Mesenchymal stem cell (in vitro differentiated cells and primary cell): ENCODE results near the gene MICA.
"Not testable (repeated sequence)": the region's sequence is repeated elsewhere in the genome, so short reads cannot be mapped to it uniquely, and the experiment has no call there.

Source experiments
- DNase-seq: peaks from one replicate; pipeline ENCODE4 v3.0.0-alpha.2; 2013
- H2AFZ ChIP-seq: one replicate; pipeline ENCODE4 v1.6.1; 2013; ENCODE audit warnings: low read depth, mild to moderate bottlenecking, control low read depth, inconsistent platforms, low read length, moderate library complexity
- H2AK5ac ChIP-seq: 2 replicates; pipeline ENCODE4 v1.6.1; 2013; ENCODE audit warnings: low read length, moderate library complexity, mild to moderate bottlenecking, inconsistent platforms; ENCODE audit not compliant: severe bottlenecking
- H2BK120ac ChIP-seq: one replicate; pipeline ENCODE4 v1.6.1; 2013; ENCODE audit warnings: low read depth, mild to moderate bottlenecking, inconsistent platforms, low read length, moderate library complexity
- H2BK12ac ChIP-seq, 2 experiments: one replicate each; pipeline ENCODE4 v1.6.1; 2013; ENCODE audit warnings: inconsistent platforms in 2 of 2, low read length in 2 of 2, mild to moderate bottlenecking in 2 of 2, moderate library complexity in 2 of 2, control low read depth in 1 of 2
- H2BK15ac ChIP-seq: one replicate; pipeline ENCODE4 v1.6.1; 2013; ENCODE audit warnings: mild to moderate bottlenecking, low read depth, inconsistent platforms; ENCODE audit not compliant: poor library complexity, severe bottlenecking
- H2BK5ac ChIP-seq: 2 replicates; pipeline ENCODE4 v1.6.1; 2013; ENCODE audit warnings: low read depth, mild to moderate bottlenecking, low read length, control low read depth, inconsistent platforms; ENCODE audit not compliant: poor library complexity, severe bottlenecking
- H3K14ac ChIP-seq, 2 experiments: one replicate each; pipeline ENCODE4 v1.6.1; 2013; ENCODE audit warnings: inconsistent platforms in 2 of 2, low read length in 2 of 2, control low read depth in 1 of 2, mild to moderate bottlenecking in 1 of 2, moderate library complexity in 1 of 2
- H3K18ac ChIP-seq, 2 experiments: one replicate each; pipeline ENCODE4 v1.6.1; 2013; ENCODE audit warnings: inconsistent platforms in 2 of 2, low read length in 2 of 2, control low read depth in 1 of 2, low read depth in 1 of 2, mild to moderate bottlenecking in 1 of 2
- H3K23ac ChIP-seq, 2 experiments: one replicate each; pipeline ENCODE4 v1.6.1; 2013; ENCODE audit warnings: inconsistent platforms in 2 of 2, low read length in 2 of 2, mild to moderate bottlenecking in 2 of 2, moderate library complexity in 2 of 2, control low read depth in 1 of 2
- H3K27ac ChIP-seq: 2 replicates; pipeline ENCODE4 v1.5.1; 2013; ENCODE audit warnings: mild to moderate bottlenecking, moderate library complexity, low read length, control low read depth, inconsistent platforms; ENCODE audit not compliant: poor library complexity, severe bottlenecking
- H3K27me3 ChIP-seq, 2 experiments: 2 replicates each; pipeline versions ENCODE4 v1.6.1 to v1.7.0; 2013; ENCODE audit warnings: low read length in 2 of 2, mild to moderate bottlenecking in 2 of 2, moderate library complexity in 2 of 2, control low read depth in 1 of 2, inconsistent platforms in 1 of 2; ENCODE audit not compliant: control insufficient read depth in 1 of 2, insufficient read depth in 1 of 2
- H3K36me3 ChIP-seq, 2 experiments: 2 replicates each; pipeline versions ENCODE4 v1.6.1 to v1.7.0; 2013; ENCODE audit warnings: low read length in 2 of 2, control low read depth in 1 of 2, inconsistent platforms in 1 of 2, low read depth in 1 of 2, mild to moderate bottlenecking in 1 of 2; ENCODE audit not compliant: insufficient read depth in 2 of 2, control insufficient read depth in 1 of 2
- H3K4ac ChIP-seq, 2 experiments: one replicate each; pipeline ENCODE4 v1.6.1; 2013; ENCODE audit warnings: inconsistent platforms in 2 of 2, low read length in 2 of 2, mild to moderate bottlenecking in 2 of 2, moderate library complexity in 2 of 2, control low read depth in 1 of 2, low read depth in 1 of 2
- H3K4me1 ChIP-seq: 2 replicates; pipeline ENCODE4 v1.6.1; 2013; ENCODE audit warnings: low read depth, low read length, control low read depth; ENCODE audit not compliant: control insufficient read depth, insufficient read depth
- H3K4me2 ChIP-seq: 2 replicates; pipeline ENCODE4 v1.6.1; 2013; ENCODE audit warnings: low read length, mild to moderate bottlenecking, inconsistent platforms; ENCODE audit not compliant: poor library complexity, severe bottlenecking
- H3K4me3 ChIP-seq, 2 experiments: 2 replicates each; pipeline versions ENCODE4 v1.5.1 to v1.7.0; 2013; ENCODE audit warnings: low read length in 2 of 2, mild to moderate bottlenecking in 2 of 2, control low read depth in 1 of 2, low read depth in 1 of 2; ENCODE audit not compliant: insufficient read depth in 1 of 2
- H3K79me1 ChIP-seq: replicated peaks from 2 replicates; pipeline ENCODE4 v1.6.1; 2013; ENCODE audit warnings: mild to moderate bottlenecking, control low read depth, low read length, inconsistent platforms; ENCODE audit not compliant: poor library complexity, severe bottlenecking
- H3K9ac ChIP-seq: 2 replicates; pipeline ENCODE4 v1.7.0; 2013; ENCODE audit warnings: mild to moderate bottlenecking, low read length, moderate library complexity
- H3K9me3 ChIP-seq: 2 replicates; pipeline ENCODE4 v1.7.0; 2013; ENCODE audit warnings: mild to moderate bottlenecking, low read length; ENCODE audit not compliant: control insufficient read depth
- H4K8ac ChIP-seq: one replicate; pipeline ENCODE4 v1.6.1; 2013; ENCODE audit warnings: inconsistent platforms, mild to moderate bottlenecking, low read length, moderate library complexity
- H4K91ac ChIP-seq: one replicate; pipeline ENCODE4 v1.6.1; 2013; ENCODE audit warnings: mild to moderate bottlenecking, low read length, inconsistent platforms
- WGBS: methylation state at CpG from one replicate; pipeline ENCODE4 v1.1.7; 2013; ENCODE audit warnings: mixed read lengths; 5-methylcytosine and 5-hydroxymethylcytosine counted together

MICA gene

DNA sequence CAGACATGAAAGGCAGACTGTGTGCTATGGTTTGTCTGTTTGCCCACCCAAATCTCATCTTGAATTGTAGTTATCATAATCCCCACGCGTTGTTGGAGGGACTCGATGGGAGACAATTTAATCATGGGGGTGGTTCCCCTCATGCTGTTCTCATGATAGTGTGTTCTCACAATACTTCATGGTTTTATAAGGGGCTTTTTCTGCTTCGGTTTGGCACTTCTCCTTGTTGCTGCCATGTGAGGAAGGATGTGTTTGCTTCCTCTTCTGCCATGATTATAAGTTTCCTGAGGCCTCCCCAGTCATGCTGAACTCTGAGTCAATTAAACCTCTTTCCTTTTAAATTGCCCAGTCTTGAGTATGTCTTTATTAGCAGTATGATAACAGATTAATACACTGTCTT lies 47.4 kb downstream of the MICA start:
- H3K14ac ChIP-seq, result no peak overlapping the region
- no peak overlapping the region for H2BK120ac ChIP-seq
- H3K18ac ChIP-seq, result no peak overlapping the region
- no peak overlapping the region for H3K23ac ChIP-seq
- no peak overlapping the region for H2BK12ac ChIP-seq
- peaks cover 3% of the 10 kb centered on the region for H3K9me3 ChIP-seq
- H2BK15ac ChIP-seq, result no peak overlapping the region
- no peak overlapping the region for H2BK5ac ChIP-seq
- DNase-seq, result no peak
- H4K91ac ChIP-seq, result no peak overlapping the region
- H3K4me3 ChIP-seq, result no peak overlapping the region
- peaks cover 0 to 3% of the 10 kb centered on the region in 2 experiments for H3K27me3 ChIP-seq
- H3K36me3 ChIP-seq, result no peaks in the 10 kb centered on the region
- no peak overlapping the region for H3K4me2 ChIP-seq
- no peak overlapping the region for H3K27ac ChIP-seq
- no peaks in the 10 kb centered on the region for H3K79me1 ChIP-seq
- no peak overlapping the region for H4K8ac ChIP-seq
- 75% methylated on average over 4 of the region's 4 CpGs for WGBS
- no peak overlapping the region for H2AFZ ChIP-seq
- no peaks in the 10 kb centered on the region for H3K4me1 ChIP-seq
- no peak overlapping the region for H2AK5ac ChIP-seq
- no peak overlapping the region for H3K4ac ChIP-seq
- no peak overlapping the region for H3K9ac ChIP-seq

- H3K27me3 ChIP-seq, result peaks cover 3 to 12% of the 10 kb centered on the region in 2 experiments
- no peak overlapping the region for H3K23ac ChIP-seq
- peaks cover 3% of the 10 kb centered on the region for H3K9me3 ChIP-seq
- no peaks in the 10 kb centered on the region for H3K79me1 ChIP-seq
- no peak overlapping the region for H2BK15ac ChIP-seq
- no peaks in the 10 kb centered on the region for H3K4me1 ChIP-seq
- H2BK5ac ChIP-seq, result no peak overlapping the region
- no peak overlapping the region for H4K91ac ChIP-seq
- no peak overlapping the region for H3K4me3 ChIP-seq
- no peak overlapping the region for H3K14ac ChIP-seq
- H3K36me3 ChIP-seq, result no peaks in the 10 kb centered on the region
- H3K9ac ChIP-seq, result no peak overlapping the region
- no peak overlapping the region for H2BK12ac ChIP-seq
- H2AFZ ChIP-seq, result no peak overlapping the region
- no peak overlapping the region for H3K18ac ChIP-seq
- no peak overlapping the region for H4K8ac ChIP-seq
- no peak overlapping the region for H3K27ac ChIP-seq
- no peak for DNase-seq
- no peak overlapping the region for H3K4me2 ChIP-seq
- no peak overlapping the region for H3K4ac ChIP-seq
- no peak overlapping the region for H2AK5ac ChIP-seq
- no peak overlapping the region for H2BK120ac ChIP-seq
Measured at GRCh38 chr6:31452859-31453258, 49.5 kb downstream of the MICA start.

GRCh38 chr6:31453259-31453658 lies 49.9 kb downstream of the MICA start:
- DNase-seq, result no peak
- Histone ChIP-seq H4K8ac (no peak overlapping the region), H3K4ac (no peak overlapping the region), H3K9me3 (peaks cover 3% of the 10 kb centered on the region), H3K4me1 (no peaks in the 10 kb centered on the region), H3K4me3 (no peak overlapping the region), H3K36me3 (no peaks in the 10 kb centered on the region), H3K14ac (no peak overlapping the region), H2BK12ac (no peak overlapping the region), H4K91ac (no peak overlapping the region), H2AFZ (no peak overlapping the region), H3K4me2 (no peak overlapping the region), H3K79me1 (no peaks in the 10 kb centered on the region), H2BK5ac (no peak overlapping the region), H2AK5ac (no peak overlapping the region), H3K23ac (no peak overlapping the region), H3K9ac (no peak overlapping the region), H2BK15ac (no peak overlapping the region), H3K27me3 (peaks cover 3 to 12% of the 10 kb centered on the region in 2 experiments), H3K27ac (no peak overlapping the region), H3K18ac (no peak overlapping the region), H2BK120ac (no peak overlapping the region)
- 62% methylated on average over 2 of the region's 2 CpGs for WGBS

DNA sequence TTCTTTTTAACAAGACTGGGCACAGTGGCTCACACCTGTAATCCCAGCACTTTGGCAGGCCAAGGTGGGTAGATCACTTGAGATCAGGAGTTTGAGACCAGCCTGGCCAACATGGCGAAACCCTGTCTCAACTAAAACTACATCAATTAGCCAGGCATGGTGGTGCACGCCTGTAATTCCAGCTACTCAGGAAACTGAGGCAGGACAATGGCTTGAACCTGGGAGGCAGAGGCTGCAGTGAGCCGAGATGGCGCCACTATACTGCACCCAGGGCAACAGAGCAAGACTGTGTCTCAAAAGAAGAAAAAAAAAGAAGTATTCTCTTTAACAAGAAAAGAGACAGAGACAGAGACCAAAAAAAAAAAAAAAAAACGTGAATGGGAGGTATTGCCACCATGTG lies 56.5 kb downstream of the MICA start:
- not testable (repeated sequence) for H2BK120ac ChIP-seq, H3K9ac ChIP-seq, H2AK5ac ChIP-seq, H2BK5ac ChIP-seq, H3K9me3 ChIP-seq, H3K4ac ChIP-seq, H3K27ac ChIP-seq, H4K91ac ChIP-seq, H3K18ac ChIP-seq, H3K4me2 ChIP-seq, H2BK15ac ChIP-seq, H3K4me1 ChIP-seq, H3K36me3 ChIP-seq, H3K4me3 ChIP-seq, H4K8ac ChIP-seq, H3K14ac ChIP-seq, H3K79me1 ChIP-seq, H3K23ac ChIP-seq, H2BK12ac ChIP-seq, DNase-seq, H2AFZ ChIP-seq
- H3K27me3 ChIP-seq, result peaks cover 3 to 29% of the 10 kb centered on the region in 2 experiments
- WGBS, result 83% methylated on average over 4 of the region's 5 CpGs
